SK-N-SH (cell line): ENCODE results near the gene AGBL1. TPM values are rescaled to one million over a fixed set of nuclear protein-coding genes. Genes with fewer than 3 reads are reported as not detected.

Experiments used
- CTCF ChIA-PET: fragments of 300-600, 350-600 bp; formaldehyde crosslinking; extraction: SDS; loops from one replicate; lab custom pipeline; 2021; lab: Yijun Ruan, JAX
- POLR2A ChIA-PET: fragments of 350-600 bp; sonication (Branson Sonifier 250); formaldehyde crosslinking; extraction: SDS; loops from one replicate; lab custom pipeline; 2020; ENCODE audit warnings: antibody characterized with exemption, inconsistent platforms; lab: Yijun Ruan, JAX
- DNase-seq: peaks from one replicate; pipeline ENCODE4 v3.0.0; 2012
- H2AFZ ChIP-seq: fragments of 200-600 bp; sonication (generic); 2 replicates; pipeline ENCODE4 v1.8.1; 2016; ENCODE audit warnings: antibody characterized with exemption, mild to moderate bottlenecking, low read depth
- H3F3A ChIP-seq: fragments of 200-600 bp; sonication (generic); replicated peaks from 2 replicates; pipeline ENCODE3; 2016; ENCODE audit warnings: antibody characterized with exemption, mild to moderate bottlenecking; ENCODE audit not compliant: insufficient read depth
- H3K27ac ChIP-seq, 2 experiments: fragments of 200-500 bp in 1 of 2; fragments of 200-600 bp in 1 of 2; sonication (Bioruptor generic) in 1 of 2; sonication (generic), shearing (Covaris generic) in 1 of 2; 2 replicates each; pipeline versions ENCODE4 v1.5.1 to v1.6.1; 2014 to 2016; ENCODE audit warnings: low read depth in 2 of 2, inconsistent platforms in 1 of 2, low read length in 1 of 2, mild to moderate bottlenecking in 1 of 2, mixed read lengths in 1 of 2
- H3K27me3 ChIP-seq: fragments of 200-600 bp; sonication (generic), shearing (Covaris generic); 2 replicates; pipeline ENCODE4 v1.6.1; 2016; ENCODE audit warnings: mixed run types; ENCODE audit not compliant: insufficient read depth
- H3K36me3 ChIP-seq, 2 experiments: fragments of 200-500 bp in 1 of 2; fragments of 200-600 bp in 1 of 2; sonication (Bioruptor generic) in 1 of 2; sonication (generic) in 1 of 2; replicated peaks in 1 of 2; 2 replicates each; pipeline versions ENCODE3 to v1.5.1; 2014 to 2016; ENCODE audit warnings: low read length in 1 of 2, mild to moderate bottlenecking in 1 of 2; ENCODE audit not compliant: insufficient read depth in 2 of 2, control insufficient read depth in 1 of 2
- H3K4me1 ChIP-seq, 2 experiments: fragments of 200-500 bp in 1 of 2; fragments of 200-600 bp in 1 of 2; sonication (Bioruptor generic) in 1 of 2; sonication (generic), shearing (Covaris generic) in 1 of 2; 2 replicates each; pipeline versions ENCODE4 v1.5.1 to v1.6.1; 2014 to 2016; ENCODE audit warnings: low read depth in 1 of 2, low read length in 1 of 2, mixed run types in 1 of 2; ENCODE audit not compliant: insufficient read depth in 2 of 2, control insufficient read depth in 1 of 2
- H3K4me2 ChIP-seq: fragments of 200-600 bp; sonication (generic), shearing (Covaris generic); 2 replicates; pipeline ENCODE4 v1.6.1; 2017; ENCODE audit warnings: mixed run types
- H3K4me3 ChIP-seq, 2 experiments: fragments of 200-500 bp in 1 of 2; fragments of 200-600 bp in 1 of 2; sonication (Bioruptor generic) in 1 of 2; sonication (generic), shearing (Covaris generic) in 1 of 2; 2 replicates each; pipeline versions ENCODE4 v1.5.1 to v1.8.1; 2014 to 2016; ENCODE audit warnings: low read depth in 2 of 2, inconsistent platforms in 1 of 2, low read length in 1 of 2, mild to moderate bottlenecking in 1 of 2, mixed read lengths in 1 of 2, moderate library complexity in 1 of 2
- H3K79me2 ChIP-seq: fragments of 200-600 bp; sonication (generic); 2 replicates; pipeline ENCODE4 v1.8.1; 2017; ENCODE audit warnings: mild to moderate bottlenecking; ENCODE audit not compliant: insufficient read depth
- H3K9ac ChIP-seq: fragments of 200-600 bp; sonication (generic); 2 replicates; pipeline ENCODE4 v1.6.1; 2017; ENCODE audit warnings: mixed run types
- H3K9me2 ChIP-seq: fragments of 200-600 bp; sonication (generic); 2 replicates; pipeline ENCODE4 v1.6.1; 2017; ENCODE audit warnings: mixed run types
- H3K9me3 ChIP-seq: fragments of 200-600 bp; sonication (generic); 2 replicates; pipeline ENCODE4 v1.6.1; 2017; ENCODE audit warnings: mixed run types, mild to moderate bottlenecking, moderate library complexity
- H4K20me1 ChIP-seq: fragments of 200-600 bp; sonication (generic); 2 replicates; pipeline ENCODE4 v1.6.1; 2017; ENCODE audit warnings: mild to moderate bottlenecking, mixed run types; ENCODE audit not compliant: insufficient read depth
- CTCF ChIP-seq: fragments of 200-600 bp; sonication (generic); IDR thresholded peaks from 2 replicates; pipeline ENCODE4 v1.6.1; 2017; ENCODE audit warnings: antibody characterized with exemption, mild to moderate bottlenecking, moderate library complexity
- EP300 ChIP-seq, 2 experiments: IDR thresholded peaks; 2 replicates each; pipeline versions ENCODE4 v1.4.0 to v1.6.1; 2012; ENCODE audit warnings: borderline replicate concordance in 1 of 2, low read depth in 1 of 2, low read length in 1 of 2
- EZH2phosphoT487 ChIP-seq: fragments of 200-600 bp; sonication (generic); IDR thresholded peaks from 2 replicates; pipeline ENCODE4 v1.6.1; 2017; ENCODE audit warnings: low read depth, mixed run types, mild to moderate bottlenecking, antibody characterized with exemption, moderate library complexity, borderline replicate concordance
- FOXJ3 ChIP-seq: sonication (generic); formaldehyde crosslinking; IDR thresholded peaks from 2 replicates; pipeline ENCODE4 v1.5.1; 2020; ENCODE audit warnings: mild to moderate bottlenecking, missing genetic modification reagents
- FOXM1 ChIP-seq: IDR thresholded peaks from 2 replicates; pipeline ENCODE4 v1.4.0; 2012; ENCODE audit warnings: low read depth, mild to moderate bottlenecking
- GATA2 ChIP-seq: sonication (generic); formaldehyde crosslinking; IDR thresholded peaks from 2 replicates; pipeline ENCODE4 v1.5.0; 2020; ENCODE audit warnings: mild to moderate bottlenecking, missing genetic modification reagents
- MEF2A ChIP-seq: IDR thresholded peaks from 2 replicates; pipeline ENCODE4 v1.4.0; 2012; ENCODE audit warnings: low read depth, borderline replicate concordance
- NFIC ChIP-seq: IDR thresholded peaks from 2 replicates; pipeline ENCODE4 v1.4.0; 2012; ENCODE audit warnings: borderline replicate concordance
- RAD21 ChIP-seq: IDR thresholded peaks from 2 replicates; pipeline ENCODE4 v1.6.1; 2012; ENCODE audit warnings: mild to moderate bottlenecking, low read length
- RCOR1 ChIP-seq: fragments of 150-350 bp; IDR thresholded peaks from 2 replicates; pipeline ENCODE4 v1.6.1; 2017; ENCODE audit warnings: antibody characterized with exemption, low read length
- RXRA ChIP-seq: IDR thresholded peaks from 2 replicates; pipeline ENCODE4 v1.4.0; 2012; ENCODE audit warnings: low read depth, mild to moderate bottlenecking, borderline replicate concordance
- TAF1 ChIP-seq: IDR thresholded peaks from 2 replicates; pipeline ENCODE4 v1.6.1; 2012; ENCODE audit warnings: low read depth, mild to moderate bottlenecking, low read length, moderate library complexity, borderline replicate concordance
- TCF12 ChIP-seq: IDR thresholded peaks from 2 replicates; pipeline ENCODE4 v1.4.0; 2012
- TEAD4 ChIP-seq: IDR thresholded peaks from 2 replicates; pipeline ENCODE4 v1.4.0; 2012; ENCODE audit warnings: mild to moderate bottlenecking, borderline replicate concordance; ENCODE audit not compliant: insufficient read depth
- USF1 ChIP-seq: IDR thresholded peaks from 2 replicates; pipeline ENCODE4 v1.4.0; 2012; ENCODE audit warnings: low read depth, borderline replicate concordance
- USF2 ChIP-seq: fragments of 150-350 bp; IDR thresholded peaks from 2 replicates; pipeline ENCODE4 v1.6.1; 2017; ENCODE audit warnings: antibody characterized with exemption, low read length, low read depth, borderline replicate concordance
- ZBTB33 ChIP-seq: IDR thresholded peaks from 2 replicates; pipeline ENCODE4 v1.4.0; 2012; ENCODE audit warnings: low read depth, borderline replicate concordance
- WGBS: methylation state at CpG from one replicate; pipeline ENCODE4 v1.1.6; 2017; ENCODE audit warnings: low lambda C conversion rate; 5-methylcytosine and 5-hydroxymethylcytosine counted together
- polyA plus RNA-seq, 3 experiments: library from polyadenylated mRNA; depleted of rRNA; stranded (reverse); fragments of >200 nt; gene quantifications; 2 replicates each; pipeline ENCODE4 v1.2.3, GENCODE V29; 2012

Gene AGBL1
- polyA plus RNA-seq, 1 of the 3 experiments (the other 2 are of a cell fraction) = not detected

GRCh38 chr15:86852741-86853140 lies 773.1 kb downstream of the AGBL1 start:
- DNase-seq = no peak
- Histone ChIP-seq H3K4me2 (no peak overlapping the region), H3K36me3 (no peaks in the 10 kb centered on the region), H3K9ac (no peak overlapping the region), H4K20me1 (no peaks in the 10 kb centered on the region), H3K9me2 (no peaks in the 10 kb centered on the region), H3K79me2 (no peaks in the 10 kb centered on the region), H3K9me3 (no peaks in the 10 kb centered on the region), H3K4me1 (peaks cover 0 to 18% of the 10 kb centered on the region in 2 experiments; a peak in 2 of 4 replicates), H3F3A (peaks cover 5% of the 10 kb centered on the region)
- CTCF ChIA-PET = interaction anchor here (0.7 kb wide), 1 partner anchor 761 kb away, joined by 3 read pairs; no protein-coding TSS in a partner anchor
- 39% methylated on average over 2 of the region's 2 CpGs for WGBS
- POLR2A ChIA-PET = no interaction called here
- TF ChIP-seq TEAD4 = no peak
- no peak for TF ChIP-seq MEF2A
- no peak for TF ChIP-seq TCF12
- no peak for TF ChIP-seq EZH2phosphoT487
- TF ChIP-seq CTCF = no peak
- no peak for TF ChIP-seq FOXJ3 (CRISPR knock-in tag)
- TF ChIP-seq ZBTB33 = no peak
- no peak for TF ChIP-seq USF2
- no peak for TF ChIP-seq EP300 (IDR thresholded peaks at IDR 0.05; ENCODE audit: borderline replicate concordance in 1 of 2, low read depth in 1 of 2, low read length in 1 of 2)
- no peak for TF ChIP-seq RAD21
- TF ChIP-seq RXRA = no peak
- TF ChIP-seq TAF1 = no peak
- no peak for TF ChIP-seq GATA2 (CRISPR knock-in tag)
- no peak for TF ChIP-seq NFIC
- TF ChIP-seq RCOR1 = no peak
- no peak for TF ChIP-seq USF1
- no peak for TF ChIP-seq FOXM1
- TF ChIP-seq, all 33 proteins: peak for 0
- no peak overlapping the region for H3K27ac ChIP-seq
- H2AFZ ChIP-seq = no peak overlapping the region
- H3K4me3 ChIP-seq = no peak overlapping the region
- no peaks in the 10 kb centered on the region for H3K27me3 ChIP-seq
